Smooth muscle cell of bladder (primary cell): Measurements from ENCODE around the gene OR4K17. TPM values are rescaled to one million over a fixed set of nuclear protein-coding genes. Genes with fewer than 3 reads are reported as not detected.

Experiments used
- total RNA-seq: library from RNA; depleted of rRNA; stranded (reverse); fragments of >200 nt; gene quantifications from 2 replicates; pipeline ENCODE4 v1.2.3, GENCODE V29; 2014

OR4K17 gene, protein sequence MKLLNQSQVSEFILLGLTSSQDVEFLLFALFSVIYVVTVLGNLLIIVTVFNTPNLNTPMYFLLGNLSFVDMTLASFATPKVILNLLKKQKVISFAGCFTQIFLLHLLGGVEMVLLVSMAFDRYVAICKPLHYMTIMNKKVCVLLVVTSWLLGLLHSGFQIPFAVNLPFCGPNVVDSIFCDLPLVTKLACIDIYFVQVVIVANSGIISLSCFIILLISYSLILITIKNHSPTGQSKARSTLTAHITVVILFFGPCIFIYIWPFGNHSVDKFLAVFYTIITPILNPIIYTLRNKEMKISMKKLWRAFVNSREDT
- 0.14 TPM in 1 of 2 replicates, not detected in the other for total RNA-seq

DNA sequence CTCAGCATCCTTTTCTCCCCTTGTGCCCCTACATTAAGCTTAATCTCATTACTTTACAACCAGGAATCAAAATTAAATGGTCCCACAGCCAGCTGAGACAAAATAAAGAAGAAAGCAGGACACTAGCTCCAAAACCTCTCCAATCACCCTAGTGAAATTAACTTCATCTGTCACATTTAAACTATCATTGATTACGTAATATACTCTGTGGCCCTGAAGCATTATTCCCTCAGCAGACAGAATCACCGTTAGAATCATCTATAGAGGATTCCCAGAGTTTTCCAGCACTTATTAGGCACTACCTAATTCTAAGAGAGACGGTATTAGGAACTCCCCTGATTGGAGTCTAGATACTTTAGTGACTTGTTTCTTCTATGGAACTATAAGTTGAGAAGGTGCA is at the start of gene OR4K17:
Gene OR4K17, plus strand, starts transcription at position 302 of the 400 bp plus-strand sequence. CDS start 6,761 bp downstream, outside the sequence.

DNA sequence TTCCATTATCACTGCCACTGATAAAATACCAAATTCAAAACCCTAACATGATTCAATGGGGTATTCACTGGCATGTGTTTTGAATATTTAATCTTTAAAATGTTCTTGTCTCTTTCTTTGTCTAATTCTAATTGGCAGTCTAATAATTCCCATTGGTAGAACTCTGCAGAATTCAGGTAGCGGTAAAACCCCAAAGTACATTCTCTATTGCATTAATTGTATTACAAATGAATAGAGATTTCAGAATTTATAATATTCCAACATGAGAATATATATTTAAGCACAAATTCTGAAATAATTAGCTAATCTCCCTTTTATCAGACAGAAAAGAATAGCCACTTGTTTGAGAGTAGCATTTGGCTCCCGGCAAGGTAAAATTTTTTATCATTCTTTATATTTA is 28.0 kb downstream of the OR4K17 start, which contains the start of gene OR4N5:
Gene OR4N5, plus strand, starts transcription at position 301 of the 400 bp plus-strand sequence. CDS start 4,916 bp downstream, outside the sequence.

Other genes with a start within 250 kb of the OR4K17 start
- not detected in 2 replicates for gene OR4K2, start 235.6 kb upstream of the OR4K17 start, total RNA-seq
- not detected in 2 replicates for gene OR4K5, start 190.1 kb upstream of the OR4K17 start, total RNA-seq
- gene OR4K1, start 179.8 kb upstream of the OR4K17 start, total RNA-seq: not detected in 2 replicates
- gene OR4K15, start 135.1 kb upstream of the OR4K17 start, total RNA-seq: not detected in 2 replicates
- not detected in 2 replicates for gene OR4Q2, start 108.6 kb upstream of the OR4K17 start, total RNA-seq
- not detected in 2 replicates for gene OR4K14, start 91.4 kb upstream of the OR4K17 start, total RNA-seq
- not detected in 2 replicates for gene OR4K13, start 74.7 kb upstream of the OR4K17 start, total RNA-seq
- not detected in 2 replicates for gene OR4L1, start 50.7 kb upstream of the OR4K17 start, total RNA-seq
- not detected in 2 replicates for gene OR4N5, start 28.1 kb downstream of the OR4K17 start, total RNA-seq
- not detected in 2 replicates for gene OR11G2, start 80.2 kb downstream of the OR4K17 start, total RNA-seq
- not detected in 2 replicates for gene OR11H6, start 113.0 kb downstream of the OR4K17 start, total RNA-seq
- not detected in 2 replicates for gene OR11H7, start 118.2 kb downstream of the OR4K17 start, total RNA-seq
- gene OR11H4, start 128.5 kb downstream of the OR4K17 start, total RNA-seq: not detected in 2 replicates
- 19.3 and 21.0 TPM in 2 replicates for gene TTC5, start 195.2 kb downstream of the OR4K17 start, total RNA-seq
- 49.9 and 51.5 TPM in 2 replicates for gene CCNB1IP1, start 222.5 kb downstream of the OR4K17 start, total RNA-seq
- gene PARP2, start 232.9 kb downstream of the OR4K17 start, total RNA-seq: 4.3 and 5.6 TPM in 2 replicates